WTC11 (cell line): ENCODE results near the gene WDR64. TPM values are rescaled to one million over a fixed set of nuclear protein-coding genes. Genes with fewer than 3 reads are reported as not detected.

Experiments
- ATAC-seq: fragments of 200-7000 bp; cut with Tn5 transposase; 2 replicates; pipeline ENCODE4 v1.10.0; 2021; ENCODE audit warnings: mild to moderate bottlenecking, moderate library complexity
- CTCF ChIA-PET: fragments of 300-600 bp; sonication (Branson Sonifier 250); formaldehyde crosslinking; loops from one replicate; lab custom pipeline; 2021; ENCODE audit warnings: antibody characterized with exemption; lab: Charles Lee
- POLR2A ChIA-PET: fragments of 350-600 bp; sonication (Branson Sonifier 250); formaldehyde crosslinking; loops from one replicate; lab custom pipeline; 2021; ENCODE audit warnings: antibody characterized with exemption; lab: Charles Lee
- DNase-seq: peaks from one replicate; pipeline ENCODE4 v3.0.0; 2021; ENCODE audit warnings: low spot score
- H3K27ac Mint-ChIP-seq: 2 replicates; pipeline ENCODE4 v1.8.0; 2021; ENCODE audit warnings: mixed read lengths
- H3K27me3 Mint-ChIP-seq: 2 replicates; pipeline ENCODE4 v1.8.0; 2021; ENCODE audit warnings: low read depth, mild to moderate bottlenecking, moderate library complexity, mixed read lengths
- H3K36me3 Mint-ChIP-seq: 2 replicates; pipeline ENCODE4 v1.8.0; 2021; ENCODE audit warnings: mixed read lengths
- H3K4me1 Mint-ChIP-seq: 2 replicates; pipeline ENCODE4 v1.8.0; 2022; ENCODE audit warnings: mixed read lengths
- H3K4me3 Mint-ChIP-seq: 2 replicates; pipeline ENCODE4 v1.8.0; 2021; ENCODE audit warnings: mild to moderate bottlenecking, moderate library complexity, mixed read lengths
- H3K9me3 Mint-ChIP-seq: 2 replicates; pipeline ENCODE4 v1.8.0; 2021; ENCODE audit warnings: mixed read lengths
- ERG ChIP-seq: fragments of 250-450 bp; sonication (Bioruptor Pico); IDR thresholded peaks from 2 replicates; pipeline ENCODE4 v1.8.0; 2021; ENCODE audit warnings: mild to moderate bottlenecking
- KAT7 ChIP-seq: sonication (generic); formaldehyde crosslinking; IDR thresholded peaks from 2 replicates; pipeline ENCODE4 v1.8.1; 2023; ENCODE audit warnings: missing genetic modification reagents, mild to moderate bottlenecking, borderline replicate concordance
- MLX ChIP-seq: sonication (generic); formaldehyde crosslinking; IDR thresholded peaks from 2 replicates; pipeline ENCODE4 v1.8.1; 2023; ENCODE audit warnings: mild to moderate bottlenecking, missing genetic modification reagents, moderate library complexity
- OVOL2 ChIP-seq: fragments of 250-450 bp; sonication (Bioruptor Pico); IDR thresholded peaks from 2 replicates; pipeline ENCODE4 v1.9.0; 2021; ENCODE audit warnings: mild to moderate bottlenecking, borderline replicate concordance
- PRDM15 ChIP-seq: sonication (generic); formaldehyde crosslinking; IDR thresholded peaks from 2 replicates; pipeline ENCODE4 v1.8.0; 2022; ENCODE audit warnings: missing genetic modification reagents
- PRRX2 ChIP-seq: fragments of 250-450 bp; sonication (Bioruptor Pico); IDR thresholded peaks from 2 replicates; pipeline ENCODE4 v1.8.0; 2021; ENCODE audit warnings: mild to moderate bottlenecking
- RELA ChIP-seq: sonication (generic); formaldehyde crosslinking; IDR thresholded peaks from 2 replicates; pipeline ENCODE4 v1.8.1; 2022; ENCODE audit warnings: missing genetic modification reagents, mild to moderate bottlenecking, borderline replicate concordance
- SOX15 ChIP-seq: fragments of 250-450 bp; sonication (Bioruptor Pico); IDR thresholded peaks from 2 replicates; pipeline ENCODE4 v1.9.0; 2021; ENCODE audit warnings: mild to moderate bottlenecking
- TEAD1 ChIP-seq: sonication (generic); formaldehyde crosslinking; IDR thresholded peaks from 2 replicates; pipeline ENCODE4 v1.8.0; 2022; ENCODE audit warnings: mild to moderate bottlenecking, missing genetic modification reagents
- total RNA-seq: library from RNA; stranded (reverse); gene quantifications from 3 replicates; pipeline ENCODE4 v1.2.3, GENCODE V29; 2021
- TF ChIP-seq, protein P1 (sequence below): sonication (generic); formaldehyde crosslinking; IDR thresholded peaks from 2 replicates; pipeline ENCODE4 v1.8.0; 2023; ENCODE audit warnings: mild to moderate bottlenecking, missing genetic modification reagents
- TF ChIP-seq, protein P2 (sequence below): sonication (generic); formaldehyde crosslinking; IDR thresholded peaks from 2 replicates; pipeline ENCODE4 v1.8.0; 2023; ENCODE audit warnings: missing genetic modification reagents
- TF ChIP-seq, protein P3 (sequence below): sonication (generic); formaldehyde crosslinking; conservative IDR thresholded peaks from 2 replicates; pipeline ENCODE4 v1.8.1; 2022; ENCODE audit warnings: mild to moderate bottlenecking, missing genetic modification reagents
- TF ChIP-seq, protein P4 (sequence below): sonication (generic); formaldehyde crosslinking; IDR thresholded peaks from 2 replicates; pipeline ENCODE4 v1.8.1; 2022; ENCODE audit warnings: low read depth, mild to moderate bottlenecking, moderate library complexity, missing genetic modification reagents, borderline replicate concordance

The WDR64 gene
- total RNA-seq, 1 experiment from 2014 or later: not detected

GRCh38 chr1:241839369-241839979 is 187.4 kb downstream of the WDR64 start:
- no peak for ATAC-seq
- ChIA-PET POLR2A (no interaction called here), CTCF (interaction anchor here (2.1 kb wide), 1 partner anchor 229 kb away, joined by 6 read pairs; no protein-coding TSS in a partner anchor)
- H3K9me3 Mint-ChIP-seq: no peaks in the 10 kb centered on the region
- H3K27me3 Mint-ChIP-seq: no peaks in the 10 kb centered on the region; the same call in 1 of the 2 replicates
- no peak overlapping the region for H3K4me3 Mint-ChIP-seq
- no peak overlapping the region for H3K27ac Mint-ChIP-seq
- TF ChIP-seq MLX (no peak), KAT7 (CRISPR knock-in tag) (no peak), PRDM15 (no peak), RELA (CRISPR knock-in tag) (no peak), OVOL2 (CRISPR knock-in tag) (no peak), PRRX2 (CRISPR knock-in tag) (no peak), SOX15 (CRISPR knock-in tag) (no peak)
- no peaks in the 10 kb centered on the region for H3K36me3 Mint-ChIP-seq
- DNase-seq: no peak
- no peaks in the 10 kb centered on the region for H3K4me1 Mint-ChIP-seq

GRCh38 chr1:241840164-241840563 is 188.1 kb downstream of the WDR64 start:
- CTCF ChIA-PET: no interaction called here
- no peaks in the 10 kb centered on the region for H3K36me3 Mint-ChIP-seq
- ATAC-seq (no peak), DNase-seq (no peak)
- H3K27ac Mint-ChIP-seq: no peak overlapping the region
- H3K4me1 Mint-ChIP-seq: no peaks in the 10 kb centered on the region
- H3K9me3 Mint-ChIP-seq: no peaks in the 10 kb centered on the region
- no peak overlapping the region for H3K4me3 Mint-ChIP-seq
- POLR2A ChIA-PET: no interaction called here
- TF ChIP-seq, protein P1, sequence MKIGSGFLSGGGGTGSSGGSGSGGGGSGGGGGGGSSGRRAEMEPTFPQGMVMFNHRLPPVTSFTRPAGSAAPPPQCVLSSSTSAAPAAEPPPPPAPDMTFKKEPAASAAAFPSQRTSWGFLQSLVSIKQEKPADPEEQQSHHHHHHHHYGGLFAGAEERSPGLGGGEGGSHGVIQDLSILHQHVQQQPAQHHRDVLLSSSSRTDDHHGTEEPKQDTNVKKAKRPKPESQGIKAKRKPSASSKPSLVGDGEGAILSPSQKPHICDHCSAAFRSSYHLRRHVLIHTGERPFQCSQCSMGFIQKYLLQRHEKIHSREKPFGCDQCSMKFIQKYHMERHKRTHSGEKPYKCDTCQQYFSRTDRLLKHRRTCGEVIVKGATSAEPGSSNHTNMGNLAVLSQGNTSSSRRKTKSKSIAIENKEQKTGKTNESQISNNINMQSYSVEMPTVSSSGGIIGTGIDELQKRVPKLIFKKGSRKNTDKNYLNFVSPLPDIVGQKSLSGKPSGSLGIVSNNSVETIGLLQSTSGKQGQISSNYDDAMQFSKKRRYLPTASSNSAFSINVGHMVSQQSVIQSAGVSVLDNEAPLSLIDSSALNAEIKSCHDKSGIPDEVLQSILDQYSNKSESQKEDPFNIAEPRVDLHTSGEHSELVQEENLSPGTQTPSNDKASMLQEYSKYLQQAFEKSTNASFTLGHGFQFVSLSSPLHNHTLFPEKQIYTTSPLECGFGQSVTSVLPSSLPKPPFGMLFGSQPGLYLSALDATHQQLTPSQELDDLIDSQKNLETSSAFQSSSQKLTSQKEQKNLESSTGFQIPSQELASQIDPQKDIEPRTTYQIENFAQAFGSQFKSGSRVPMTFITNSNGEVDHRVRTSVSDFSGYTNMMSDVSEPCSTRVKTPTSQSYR (CRISPR knock-in tag): no peak
- TF ChIP-seq, protein P2, sequence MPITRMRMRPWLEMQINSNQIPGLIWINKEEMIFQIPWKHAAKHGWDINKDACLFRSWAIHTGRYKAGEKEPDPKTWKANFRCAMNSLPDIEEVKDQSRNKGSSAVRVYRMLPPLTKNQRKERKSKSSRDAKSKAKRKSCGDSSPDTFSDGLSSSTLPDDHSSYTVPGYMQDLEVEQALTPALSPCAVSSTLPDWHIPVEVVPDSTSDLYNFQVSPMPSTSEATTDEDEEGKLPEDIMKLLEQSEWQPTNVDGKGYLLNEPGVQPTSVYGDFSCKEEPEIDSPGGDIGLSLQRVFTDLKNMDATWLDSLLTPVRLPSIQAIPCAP (CRISPR knock-in tag): no peak
- no peak for TF ChIP-seq TEAD1
- TF ChIP-seq ERG (CRISPR knock-in tag): no peak
- TF ChIP-seq, protein P3, sequence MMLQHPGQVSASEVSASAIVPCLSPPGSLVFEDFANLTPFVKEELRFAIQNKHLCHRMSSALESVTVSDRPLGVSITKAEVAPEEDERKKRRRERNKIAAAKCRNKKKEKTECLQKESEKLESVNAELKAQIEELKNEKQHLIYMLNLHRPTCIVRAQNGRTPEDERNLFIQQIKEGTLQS: no peak
- no peaks in the 10 kb centered on the region; the same call in 1 of the 2 replicates for H3K27me3 Mint-ChIP-seq

- ATAC-seq: no peak
- TF ChIP-seq, protein P4, sequence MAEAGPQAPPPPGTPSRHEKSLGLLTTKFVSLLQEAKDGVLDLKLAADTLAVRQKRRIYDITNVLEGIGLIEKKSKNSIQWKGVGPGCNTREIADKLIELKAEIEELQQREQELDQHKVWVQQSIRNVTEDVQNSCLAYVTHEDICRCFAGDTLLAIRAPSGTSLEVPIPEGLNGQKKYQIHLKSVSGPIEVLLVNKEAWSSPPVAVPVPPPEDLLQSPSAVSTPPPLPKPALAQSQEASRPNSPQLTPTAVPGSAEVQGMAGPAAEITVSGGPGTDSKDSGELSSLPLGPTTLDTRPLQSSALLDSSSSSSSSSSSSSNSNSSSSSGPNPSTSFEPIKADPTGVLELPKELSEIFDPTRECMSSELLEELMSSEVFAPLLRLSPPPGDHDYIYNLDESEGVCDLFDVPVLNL: no peak
- DNase-seq: no peak
- Mint-ChIP-seq H3K27me3 (no peaks in the 10 kb centered on the region; the same call in 1 of the 2 replicates), H3K36me3 (no peaks in the 10 kb centered on the region), H3K4me1 (no peaks in the 10 kb centered on the region), H3K4me3 (no peak overlapping the region), H3K9me3 (no peaks in the 10 kb centered on the region), H3K27ac (no peak overlapping the region)
- ChIA-PET POLR2A (no interaction called here), CTCF (no interaction called here)
Observed at GRCh38 chr1:241841691-241842090, 189.6 kb downstream of the WDR64 start.
